SH-SY5Y (cell line): Measurements from ENCODE around the gene PIEZO2.

Source experiments
- GATA2 ChIP-seq: IDR thresholded peaks from 2 replicates; pipeline ENCODE4 v1.6.1; 2011; ENCODE audit warnings: mild to moderate bottlenecking, low read depth, low read length
- GATA3 ChIP-seq: IDR thresholded peaks from 2 replicates; pipeline ENCODE4 v1.6.1; 2011; ENCODE audit warnings: low read depth, mild to moderate bottlenecking, low read length, moderate library complexity

- no peak for TF ChIP-seq GATA2
- no peak for TF ChIP-seq GATA3
Observed at GRCh38 chr18:10743766-10744165, 405.6 kb downstream of the PIEZO2 start.
